Gastroesophageal sphincter (tissue), 4 donors: ENCODE results near the gene ABCG4. TPM values are rescaled to one million over a fixed set of nuclear protein-coding genes. Genes with fewer than 3 reads are reported as not detected.
"Not testable (repeated sequence)": the region's sequence is repeated elsewhere in the genome, so short reads cannot be mapped to it uniquely, and the experiment has no call there.

Experiments
- ATAC-seq: fragments of 150-250 bp; one replicate; pipeline ENCODE4 v1.9.1; 2016; ENCODE audit warnings: mild to moderate bottlenecking, moderate library complexity
- H3K27ac ChIP-seq, 4 donors: fragments of 200-600 bp; sonication (generic) in 3 of 4; 1 replicate in 3 of 4; 2 replicates in 1 of 4; pipeline ENCODE4 v1.5.1; 2016 to 2019
- H3K27me3 ChIP-seq: fragments of 200-600 bp; sonication (generic); one replicate; pipeline ENCODE4 v1.5.1; 2019
- H3K36me3 ChIP-seq, 2 donors: fragments of 200-600 bp; sonication (generic); one replicate each; pipeline ENCODE4 v1.5.1; 2019; ENCODE audit warnings: control low read depth in 1 of 2
- H3K4me1 ChIP-seq, 3 donors: fragments of 200-600 bp; sonication (generic); 1 replicate in 2 of 3; 2 replicates in 1 of 3; pipeline ENCODE4 v1.5.1; 2016 to 2019; ENCODE audit warnings: control low read depth in 2 of 3
- H3K4me3 ChIP-seq, 2 donors: fragments of 200-600 bp; sonication (generic); one replicate each; pipeline ENCODE4 v1.5.1; 2019; ENCODE audit warnings: mild to moderate bottlenecking in 1 of 2, moderate library complexity in 1 of 2
- H3K9me3 ChIP-seq, 3 donors: fragments of 200-600 bp; sonication (generic); one replicate each; pipeline ENCODE4 v1.5.1; 2017 to 2019; ENCODE audit warnings: control low read depth in 2 of 3
- EP300 ChIP-seq: sonication (generic); formaldehyde crosslinking; IDR thresholded peaks from one replicate; pipeline ENCODE4 v1.6.1; 2017; ENCODE audit warnings: antibody characterized with exemption, mild to moderate bottlenecking
- POLR2A ChIP-seq, 2 donors: fragments of 450-650 bp; IDR thresholded peaks; one replicate each; pipeline ENCODE4 v1.6.1; 2017; ENCODE audit warnings: antibody characterized with exemption in 2 of 2, mild to moderate bottlenecking in 2 of 2, moderate library complexity in 1 of 2
- POLR2AphosphoS5 ChIP-seq: sonication (generic); formaldehyde crosslinking; IDR thresholded peaks from one replicate; pipeline ENCODE4 v1.6.1; 2017; ENCODE audit warnings: antibody characterized with exemption
- WGBS, 2 donors: methylation state at CpG; one replicate each; pipeline ENCODE4 v1.1.5; 2018; ENCODE audit warnings: low coverage in 1 of 2; 5-methylcytosine and 5-hydroxymethylcytosine counted together
- total RNA-seq, 4 donors: library from RNA; depleted of rRNA; stranded (reverse); fragments of >200 nt; gene quantifications; one replicate each; pipeline ENCODE4 v1.1.0, GENCODE V29; 2016
- TF ChIP-seq, protein P1 (sequence below), 4 experiments: fragments of 200-600 bp in 2 of 4; fragments of 450-650 bp in 2 of 4; sonication (generic) in 1 of 4; IDR thresholded peaks; one replicate each; pipeline ENCODE4 v1.5.1; 2017 to 2019; ENCODE audit warnings: antibody characterized with exemption in 4 of 4, mild to moderate bottlenecking in 2 of 4, moderate library complexity in 2 of 4

The ABCG4 gene
- total RNA-seq, 4 donors from 2014 or later = 0.20 to 1.1 (median 0.40) TPM; not detected in 1

DNA sequence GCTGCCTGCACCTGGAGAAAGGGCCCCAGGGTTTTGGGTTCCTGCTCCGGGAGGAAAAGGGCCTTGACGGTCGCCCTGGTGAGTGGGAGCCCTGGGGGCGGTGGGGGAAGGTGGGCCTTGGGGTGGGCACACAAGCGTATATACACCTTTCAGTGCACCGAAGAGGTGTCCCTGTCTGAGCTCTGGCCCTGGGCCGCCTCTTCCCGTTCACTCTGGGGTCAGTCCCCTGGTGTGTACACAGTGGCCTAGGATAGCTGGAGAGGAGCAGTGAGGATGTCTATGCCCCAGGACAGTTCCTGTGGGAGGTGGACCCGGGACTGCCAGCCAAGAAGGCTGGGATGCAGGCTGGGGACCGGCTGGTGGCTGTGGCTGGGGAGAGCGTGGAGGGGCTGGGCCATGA lies 39.2 kb downstream of the ABCG4 start:
- H3K27me3 ChIP-seq = peaks cover 19% of the 10 kb centered on the region
- 33% methylated on average over 1 of the region's 11 CpGs; no CpG with 5 or more reads in 1 of the 2 donors for WGBS, 2 donors
- TF ChIP-seq POLR2AphosphoS5 = no peak
- no peak for TF ChIP-seq EP300
- TF ChIP-seq POLR2A (IDR thresholded peaks at IDR 0.05) = no peak
- TF ChIP-seq, protein P1, sequence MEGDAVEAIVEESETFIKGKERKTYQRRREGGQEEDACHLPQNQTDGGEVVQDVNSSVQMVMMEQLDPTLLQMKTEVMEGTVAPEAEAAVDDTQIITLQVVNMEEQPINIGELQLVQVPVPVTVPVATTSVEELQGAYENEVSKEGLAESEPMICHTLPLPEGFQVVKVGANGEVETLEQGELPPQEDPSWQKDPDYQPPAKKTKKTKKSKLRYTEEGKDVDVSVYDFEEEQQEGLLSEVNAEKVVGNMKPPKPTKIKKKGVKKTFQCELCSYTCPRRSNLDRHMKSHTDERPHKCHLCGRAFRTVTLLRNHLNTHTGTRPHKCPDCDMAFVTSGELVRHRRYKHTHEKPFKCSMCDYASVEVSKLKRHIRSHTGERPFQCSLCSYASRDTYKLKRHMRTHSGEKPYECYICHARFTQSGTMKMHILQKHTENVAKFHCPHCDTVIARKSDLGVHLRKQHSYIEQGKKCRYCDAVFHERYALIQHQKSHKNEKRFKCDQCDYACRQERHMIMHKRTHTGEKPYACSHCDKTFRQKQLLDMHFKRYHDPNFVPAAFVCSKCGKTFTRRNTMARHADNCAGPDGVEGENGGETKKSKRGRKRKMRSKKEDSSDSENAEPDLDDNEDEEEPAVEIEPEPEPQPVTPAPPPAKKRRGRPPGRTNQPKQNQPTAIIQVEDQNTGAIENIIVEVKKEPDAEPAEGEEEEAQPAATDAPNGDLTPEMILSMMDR (IDR thresholded peaks at IDR 0.05) = no peak
- no peaks in the 10 kb centered on the region for H3K4me1 ChIP-seq
- no peak overlapping the region for H3K27ac ChIP-seq
- ATAC-seq = no peak
- H3K4me3 ChIP-seq = no peak overlapping the region
- peaks cover 0 to 10% of the 10 kb centered on the region in 2 donors for H3K36me3 ChIP-seq
- no peaks in the 10 kb centered on the region for H3K9me3 ChIP-seq

DNA sequence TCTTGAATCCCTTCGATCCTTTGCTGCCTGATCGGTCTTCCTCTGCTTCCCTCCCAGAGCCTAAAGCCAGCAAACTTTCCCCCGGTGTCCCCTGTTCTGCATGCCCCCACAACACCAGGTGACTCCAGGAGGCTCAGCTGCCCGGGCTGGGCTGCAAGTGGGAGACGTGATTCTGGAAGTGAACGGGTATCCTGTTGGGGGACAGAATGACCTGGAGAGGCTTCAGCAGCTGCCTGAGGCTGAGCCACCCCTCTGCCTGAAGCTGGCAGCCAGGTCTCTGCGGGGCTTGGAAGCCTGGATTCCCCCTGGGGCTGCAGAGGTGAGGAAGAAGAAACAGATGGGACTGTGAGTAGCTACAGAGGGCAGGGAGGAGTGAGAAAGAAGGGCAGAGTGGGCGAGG lies 40.0 kb downstream of the ABCG4 start:
- no peak overlapping the region for H3K27ac ChIP-seq
- TF ChIP-seq POLR2AphosphoS5 (no peak), POLR2A (IDR thresholded peaks at IDR 0.05) (no peak), EP300 (no peak)
- TF ChIP-seq, protein P1 (IDR thresholded peaks at IDR 0.05) = no peak
- H3K27me3 ChIP-seq = peaks cover 19% of the 10 kb centered on the region
- H3K36me3 ChIP-seq = peaks cover 0 to 2% of the 10 kb centered on the region in 2 donors
- WGBS, 2 donors = 75% methylated on average over 3 of the region's 8 CpGs; no CpG with 5 or more reads in 1 of the 2 donors
- no peaks in the 10 kb centered on the region for H3K9me3 ChIP-seq
- H3K4me3 ChIP-seq = no peak overlapping the region
- ATAC-seq = no peak
- no peaks in the 10 kb centered on the region for H3K4me1 ChIP-seq

DNA sequence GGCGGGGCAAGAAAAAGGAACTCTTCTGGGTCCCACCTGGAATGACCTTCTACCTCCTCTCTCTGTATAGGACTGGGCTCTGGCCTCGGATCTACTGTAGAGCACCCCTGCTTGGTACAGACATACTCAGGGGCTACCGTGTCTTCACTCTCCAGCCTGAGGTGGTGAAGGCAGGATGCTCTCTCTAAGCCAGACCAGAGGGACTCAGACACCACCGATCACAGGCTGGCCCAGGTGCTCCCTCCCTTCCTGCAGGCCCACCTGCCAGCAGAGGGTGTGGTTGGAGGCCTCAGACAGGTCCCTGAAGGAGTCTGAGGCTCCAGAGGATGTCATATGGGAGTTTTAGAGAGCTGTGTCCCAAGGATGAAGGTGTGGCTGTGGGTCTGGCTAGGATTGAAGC lies 40.5 kb downstream of the ABCG4 start:
- WGBS, 2 donors = 71% methylated on average over 1 of the region's 4 CpGs; no CpG with 5 or more reads in 1 of the 2 donors
- TF ChIP-seq, protein P1 (IDR thresholded peaks at IDR 0.05) = no peak
- TF ChIP-seq POLR2A (IDR thresholded peaks at IDR 0.05) = no peak
- no peak for TF ChIP-seq EP300
- no peak for TF ChIP-seq POLR2AphosphoS5

DNA sequence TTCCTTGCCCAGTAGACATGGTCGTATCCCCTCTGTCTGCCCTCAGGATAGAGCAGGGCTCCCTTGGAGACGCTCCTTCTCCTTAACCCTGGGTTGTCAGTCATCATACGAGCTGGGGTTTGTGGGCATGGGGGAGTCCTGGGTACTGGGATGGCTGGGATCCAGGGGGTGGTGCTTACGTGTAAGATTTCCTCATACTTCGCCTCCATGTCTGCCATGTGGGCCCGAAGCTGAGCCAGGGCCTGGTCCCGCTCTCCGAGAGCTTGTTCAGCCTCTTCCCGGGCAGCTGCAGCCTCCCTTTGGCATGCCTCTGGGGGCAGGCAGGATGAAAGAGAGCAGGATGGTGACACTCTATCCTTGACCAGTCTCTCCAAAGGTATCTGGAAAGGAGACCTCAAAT lies 41.7 kb downstream of the ABCG4 start:
- no peak overlapping the region for H3K27ac ChIP-seq
- H3K4me3 ChIP-seq = no peak overlapping the region
- H3K9me3 ChIP-seq = no peaks in the 10 kb centered on the region
- ATAC-seq = no peak
- 0 to 64% methylated on average over 1 to 4 of the region's 9 CpGs for WGBS, 2 donors
- no peaks in the 10 kb centered on the region for H3K36me3 ChIP-seq
- TF ChIP-seq EP300 (no peak), POLR2A (IDR thresholded peaks at IDR 0.05) (no peak), POLR2AphosphoS5 (no peak)
- TF ChIP-seq, protein P1 (IDR thresholded peaks at IDR 0.05) = no peak
- H3K27me3 ChIP-seq = peaks cover 19% of the 10 kb centered on the region
- H3K4me1 ChIP-seq = no peaks in the 10 kb centered on the region

More for the DNA sequence above, 40.5 kb downstream of the ABCG4 start:
- no peak overlapping the region for H3K4me3 ChIP-seq
- ATAC-seq = no peak
- no peaks in the 10 kb centered on the region for H3K4me1 ChIP-seq
- no peak overlapping the region for H3K27ac ChIP-seq
- H3K36me3 ChIP-seq = no peaks in the 10 kb centered on the region
- H3K27me3 ChIP-seq = peaks cover 19% of the 10 kb centered on the region
- no peaks in the 10 kb centered on the region for H3K9me3 ChIP-seq

DNA sequence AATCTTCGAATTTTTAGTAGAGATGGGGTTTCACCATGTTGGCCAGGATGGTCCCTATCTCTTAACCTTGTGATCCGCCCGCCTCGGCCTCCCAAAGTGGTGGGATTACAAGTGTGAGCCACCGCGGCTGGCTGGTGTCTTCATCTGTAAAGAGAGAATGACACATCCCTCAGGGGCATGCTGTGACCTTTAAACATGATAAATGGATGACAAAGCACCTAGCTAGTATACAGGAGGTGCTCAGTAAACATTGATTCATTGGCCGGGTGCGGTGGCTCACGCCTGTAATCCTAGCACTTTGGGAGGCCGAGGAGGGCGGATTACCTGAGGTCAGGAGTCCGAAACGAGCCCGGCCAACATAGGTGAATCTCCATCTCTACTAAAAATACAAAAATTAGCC lies 42.4 kb downstream of the ABCG4 start:
- 90 to 96% methylated on average over 9 to 14 of the region's 14 CpGs for WGBS, 2 donors
- H3K9me3 ChIP-seq, H3K27ac ChIP-seq, ATAC-seq, H3K36me3 ChIP-seq, H3K4me1 ChIP-seq, H3K4me3 ChIP-seq: not testable (repeated sequence)
- peaks cover 15% of the 10 kb centered on the region for H3K27me3 ChIP-seq
